Measurements from ENCODE around the gene APOO. TPM values are rescaled to one million over a fixed set of nuclear protein-coding genes. Genes with fewer than 3 reads are reported as not detected.

Gene APOO
- total RNA-seq, 1 donor from 2014 or later = 81.0 TPM

DNA sequence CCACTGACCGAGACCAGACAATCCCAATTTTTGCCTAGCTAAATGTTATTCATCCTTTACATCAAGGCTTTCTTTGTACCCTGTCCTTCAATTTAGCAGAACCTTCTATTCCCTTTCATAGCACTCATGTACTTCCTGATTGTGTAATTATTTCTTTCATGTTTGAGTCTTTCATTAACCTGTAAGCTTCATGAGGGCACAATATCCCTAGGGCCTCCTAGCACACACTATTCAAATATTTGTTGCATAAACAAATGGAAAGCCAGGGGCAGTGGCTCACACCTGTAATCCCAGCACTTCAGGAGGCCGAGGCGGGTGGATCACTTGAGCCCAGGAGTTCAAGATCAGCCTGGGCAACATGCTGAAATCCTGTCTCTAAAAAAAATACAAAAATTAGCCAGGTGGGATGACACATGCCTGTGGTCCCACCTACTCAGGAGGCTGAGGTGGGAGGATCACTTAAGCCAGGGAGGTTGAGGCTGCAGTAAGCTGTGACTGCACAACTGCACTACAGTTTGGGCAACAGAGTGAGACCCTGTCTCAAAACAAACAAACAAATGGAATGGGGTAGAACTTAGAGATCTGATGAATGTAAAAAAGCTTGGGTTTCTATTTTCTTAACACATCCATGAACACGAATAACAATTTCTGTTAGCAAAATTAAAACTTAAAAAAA is 65.8 kb downstream of the APOO start:
- no peaks in the 10 kb centered on the region for H3K9me3 ChIP-seq (ENCODE audit: low read depth)
- H3K27ac ChIP-seq = no peak overlapping the region
- H3K9ac ChIP-seq = no peak overlapping the region
- H3F3A ChIP-seq (ENCODE audit: low read depth) = peaks cover 25% of the 10 kb centered on the region
- Mint-ChIP-seq H3K4me1 (peaks cover 58% of the 10 kb centered on the region), H3K27ac (peak overlapping the region; percentile 97), H3K27me3 (ENCODE audit: insufficient read depth, low read depth) (peaks cover 2% of the 10 kb centered on the region), H3K9me3 (peaks cover 4% of the 10 kb centered on the region), H3K36me3 (peaks cover 26% of the 10 kb centered on the region), H3K4me3 (peak overlapping the region; percentile 37)
- DNase-seq (ENCODE audit: low spot score) = no peak
- peaks cover 33% of the 10 kb centered on the region for H3K4me1 ChIP-seq
- no peaks in the 10 kb centered on the region for H3K27me3 ChIP-seq
- no peak overlapping the region for H3K4me2 ChIP-seq
- TF ChIP-seq EZH2 (IDR thresholded peaks at IDR 0.05) (no peak), CTCF (IDR thresholded peaks at IDR 0.05) (no peak), EZH2phosphoT487 (IDR thresholded peaks at IDR 0.05) (no peak)
- H3K4me3 ChIP-seq = no peak overlapping the region
- H2AFZ ChIP-seq (replicated peaks) = no peak overlapping the region
- H4K20me1 ChIP-seq (ENCODE audit: low read depth) = no peaks in the 10 kb centered on the region
- H3K36me3 ChIP-seq = no peaks in the 10 kb centered on the region
- H3K79me2 ChIP-seq (ENCODE audit: low read depth) = no peaks in the 10 kb centered on the region

- TF ChIP-seq EZH2 (IDR thresholded peaks at IDR 0.05) = no peak
- no peak for TF ChIP-seq CTCF (IDR thresholded peaks at IDR 0.05)
- TF ChIP-seq EZH2phosphoT487 (IDR thresholded peaks at IDR 0.05) = no peak
- peaks cover 4% of the 10 kb centered on the region for H3K9me3 Mint-ChIP-seq
- Histone ChIP-seq H3K27me3 (no peaks in the 10 kb centered on the region), H3K36me3 (no peaks in the 10 kb centered on the region), H3K9me3 (ENCODE audit: low read depth) (no peaks in the 10 kb centered on the region), H2AFZ (replicated peaks) (peak overlapping the region; percentile 26), H4K20me1 (ENCODE audit: low read depth) (no peaks in the 10 kb centered on the region), H3K4me1 (peaks cover 32% of the 10 kb centered on the region), H3K4me3 (no peak overlapping the region), H3K79me2 (ENCODE audit: low read depth) (no peaks in the 10 kb centered on the region), H3K27ac (peak overlapping the region; percentile 58), H3K4me2 (peak overlapping the region; percentile 54), H3F3A (ENCODE audit: low read depth) (peaks cover 22% of the 10 kb centered on the region), H3K9ac (no peak overlapping the region)
- H3K27me3 Mint-ChIP-seq (ENCODE audit: insufficient read depth, low read depth) = peaks cover 2% of the 10 kb centered on the region
- peak overlapping the region; percentile 97 for H3K27ac Mint-ChIP-seq
- DNase-seq (ENCODE audit: low spot score) = peak; percentile 13
- peak overlapping the region; percentile 21 for H3K4me3 Mint-ChIP-seq
- peaks cover 54% of the 10 kb centered on the region for H3K4me1 Mint-ChIP-seq
- H3K36me3 Mint-ChIP-seq = peaks cover 23% of the 10 kb centered on the region
Observed at GRCh38 chrX:23840674-23841073, 67.1 kb downstream of the APOO start.

GRCh38 chrX:23838953-23839352 is 68.8 kb downstream of the APOO start:
- Mint-ChIP-seq H3K4me1 (peaks cover 37% of the 10 kb centered on the region), H3K27ac (peak overlapping the region; percentile 90), H3K36me3 (peaks cover 24% of the 10 kb centered on the region), H3K9me3 (peaks cover 4% of the 10 kb centered on the region), H3K4me3 (no peak overlapping the region), H3K27me3 (ENCODE audit: insufficient read depth, low read depth) (peaks cover 2% of the 10 kb centered on the region)
- Histone ChIP-seq H3K4me3 (no peak overlapping the region), H4K20me1 (ENCODE audit: low read depth) (no peaks in the 10 kb centered on the region), H3K9ac (no peak overlapping the region), H3F3A (ENCODE audit: low read depth) (peaks cover 7% of the 10 kb centered on the region), H3K9me3 (ENCODE audit: low read depth) (no peaks in the 10 kb centered on the region), H3K4me2 (no peak overlapping the region), H3K36me3 (no peaks in the 10 kb centered on the region), H3K27me3 (no peaks in the 10 kb centered on the region), H2AFZ (replicated peaks) (no peak overlapping the region), H3K4me1 (peaks cover 15% of the 10 kb centered on the region), H3K79me2 (ENCODE audit: low read depth) (no peaks in the 10 kb centered on the region), H3K27ac (no peak overlapping the region)
- DNase-seq (ENCODE audit: low spot score) = no peak
- TF ChIP-seq EZH2 (IDR thresholded peaks at IDR 0.05) (no peak), EZH2phosphoT487 (IDR thresholded peaks at IDR 0.05) (no peak), CTCF (IDR thresholded peaks at IDR 0.05) (no peak)
